GM19240 (cell line): ENCODE results near the gene PSMC1.

Experiments
- DNase-seq: peaks from one replicate; pipeline ENCODE4 v3.0.0; 2011; ENCODE audit warnings: low spot score; ENCODE audit not compliant: insufficient read length

The PSMC1 gene

DNA sequence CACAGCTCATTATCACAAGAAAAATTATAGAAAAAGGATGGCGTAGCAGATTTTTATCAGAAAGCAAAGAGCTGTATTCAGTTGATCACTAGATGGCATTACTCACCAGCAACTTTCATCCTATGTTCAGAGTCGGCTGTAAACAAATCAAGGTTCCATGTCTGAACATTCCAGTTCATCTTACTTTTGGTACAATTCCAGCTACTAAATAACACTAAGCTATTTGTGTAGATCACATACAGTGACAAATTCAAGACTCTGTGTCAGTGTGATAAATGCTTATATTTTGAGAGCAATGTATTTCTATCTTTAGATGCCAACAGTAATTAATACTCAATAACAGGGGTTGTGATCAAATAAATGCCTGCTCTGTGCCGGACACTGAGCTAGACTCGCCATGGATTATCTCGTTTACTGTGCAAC, 45.3 kb downstream of the PSMC1 start:
- no peak for DNase-seq

DNA sequence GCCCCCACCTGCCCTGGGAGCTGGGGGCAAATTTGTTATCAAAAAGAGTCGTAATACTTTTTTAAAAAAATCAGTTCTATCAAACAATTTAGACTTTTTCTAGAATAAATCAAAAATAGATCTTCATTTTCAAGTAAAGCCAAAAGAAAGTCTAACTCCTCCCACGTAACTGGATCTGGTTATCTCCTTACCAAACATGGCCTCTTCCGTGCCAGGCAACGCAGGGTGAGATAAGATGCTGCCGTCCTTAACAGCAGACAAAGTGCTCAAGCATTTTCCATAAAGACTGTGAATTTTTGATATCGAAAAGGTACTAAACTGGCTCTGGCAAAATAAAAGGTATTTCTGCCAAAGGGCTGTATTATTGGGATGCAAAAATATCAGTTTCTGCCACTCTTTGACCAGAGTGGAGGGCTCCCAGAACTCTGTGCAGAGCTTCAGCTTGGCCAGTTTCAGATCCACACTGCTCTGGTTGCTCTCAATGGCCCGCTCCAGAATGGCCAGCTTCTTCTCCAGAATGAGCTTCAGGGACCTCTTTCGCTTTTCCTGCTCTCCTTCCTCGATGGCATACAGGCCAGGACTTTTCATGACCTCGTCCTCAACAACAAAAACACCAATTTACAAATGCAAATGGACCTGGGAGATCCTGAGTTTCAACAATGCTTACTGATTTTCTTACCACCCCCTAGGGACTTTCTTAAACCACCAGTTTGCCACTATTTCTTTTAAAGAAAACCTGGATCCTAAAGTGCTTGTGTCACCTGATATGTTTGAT, 46.4 kb downstream of the PSMC1 start:
- no peak for DNase-seq

DNA sequence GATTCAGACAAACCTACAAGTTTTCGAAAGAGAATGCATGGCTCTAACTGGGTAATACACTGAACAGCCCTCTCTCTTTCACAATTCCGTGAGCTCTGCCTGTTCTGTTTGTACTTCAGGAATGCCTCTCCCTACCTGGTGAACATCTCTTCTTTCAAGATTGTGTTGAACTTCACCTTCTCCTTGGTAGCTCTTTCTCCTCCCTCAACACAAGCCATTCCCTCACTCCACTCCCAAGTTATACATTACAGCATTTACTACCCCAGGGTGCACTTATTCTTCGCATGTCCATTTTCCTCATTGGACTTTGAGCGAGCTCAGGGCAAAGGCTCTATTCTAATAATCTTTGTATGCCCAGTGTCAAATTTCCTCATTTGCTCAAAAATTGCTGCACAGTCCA, 47.1 kb downstream of the PSMC1 start:
- DNase-seq: no peak

DNA sequence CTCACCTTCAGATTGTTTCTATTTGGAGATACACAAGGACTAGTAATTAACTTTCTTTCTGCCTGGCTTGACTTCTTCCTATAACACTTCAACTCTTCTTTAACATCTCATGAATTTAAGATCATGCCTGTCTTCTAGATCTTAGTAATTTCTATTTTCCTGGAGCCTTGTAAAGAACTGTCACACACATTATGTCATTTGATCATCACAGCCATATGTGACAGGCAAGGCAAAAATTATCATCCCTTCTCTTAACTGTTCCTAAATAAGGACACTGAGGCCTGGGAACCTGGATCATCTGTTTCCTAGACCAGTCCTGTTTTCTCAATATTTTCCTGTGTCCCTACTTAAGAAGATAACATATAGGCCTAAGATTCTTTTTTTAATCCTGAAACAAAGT, 48.1 kb downstream of the PSMC1 start:
- DNase-seq: no peak

DNA sequence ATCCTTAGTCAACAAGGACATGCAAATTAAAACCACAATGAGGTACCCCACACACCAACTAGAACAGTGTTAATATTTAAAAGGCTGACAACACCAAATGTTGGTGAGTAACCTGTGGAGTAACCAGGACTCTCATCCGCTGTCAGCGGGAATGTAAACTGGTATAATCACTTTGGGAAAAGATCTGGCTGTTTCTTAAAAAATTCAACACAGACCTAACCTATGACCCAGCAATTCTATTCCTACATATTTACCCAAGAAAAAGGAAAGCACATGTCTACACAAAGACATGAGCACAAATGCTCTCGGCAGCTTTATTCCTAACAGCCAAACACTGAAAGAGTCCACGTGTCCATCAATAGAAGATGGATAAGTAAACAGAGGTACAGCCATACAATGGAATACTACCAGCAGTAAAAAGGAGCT, 48.8 kb downstream of the PSMC1 start:
- no peak for DNase-seq

DNA sequence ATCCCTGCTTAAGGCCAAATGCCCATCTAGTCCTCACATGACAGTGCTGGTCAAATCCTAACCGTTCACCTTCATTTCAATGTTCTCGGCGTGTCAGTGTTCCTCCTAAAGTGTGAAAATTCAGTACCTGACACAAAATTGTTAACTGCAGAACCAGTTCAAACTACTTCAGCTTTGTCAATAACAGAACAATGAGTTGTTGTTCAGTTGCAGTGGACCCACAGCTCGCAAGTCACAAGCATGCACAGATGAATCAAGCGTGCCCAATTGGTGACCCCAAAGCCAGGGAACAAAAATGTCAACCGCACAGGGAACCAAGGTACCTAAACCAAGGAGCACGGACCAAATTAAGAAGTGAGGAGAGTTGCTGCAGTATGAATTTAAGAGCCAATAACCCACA, 52.2 kb downstream of the PSMC1 start:
- DNase-seq: no peak

DNA sequence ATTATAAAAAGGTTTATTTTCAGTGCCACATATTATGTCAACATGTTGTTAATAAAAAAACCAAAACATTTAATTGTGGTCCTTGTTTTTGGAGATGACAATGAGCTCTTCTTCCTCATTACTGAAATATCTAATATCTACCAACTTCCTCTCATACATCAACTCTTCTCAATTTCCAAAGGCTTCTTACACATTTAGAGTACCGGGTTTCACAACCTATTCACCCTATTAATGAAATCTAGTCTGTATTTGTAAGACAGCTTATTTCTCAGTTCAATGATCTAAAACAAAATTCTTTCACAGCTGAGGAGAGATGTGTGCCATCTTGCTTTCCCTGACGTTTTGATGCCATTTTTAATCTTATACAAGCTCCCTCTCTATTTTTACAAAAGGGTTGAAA, 60.9 kb downstream of the PSMC1 start:
- no peak for DNase-seq

DNA sequence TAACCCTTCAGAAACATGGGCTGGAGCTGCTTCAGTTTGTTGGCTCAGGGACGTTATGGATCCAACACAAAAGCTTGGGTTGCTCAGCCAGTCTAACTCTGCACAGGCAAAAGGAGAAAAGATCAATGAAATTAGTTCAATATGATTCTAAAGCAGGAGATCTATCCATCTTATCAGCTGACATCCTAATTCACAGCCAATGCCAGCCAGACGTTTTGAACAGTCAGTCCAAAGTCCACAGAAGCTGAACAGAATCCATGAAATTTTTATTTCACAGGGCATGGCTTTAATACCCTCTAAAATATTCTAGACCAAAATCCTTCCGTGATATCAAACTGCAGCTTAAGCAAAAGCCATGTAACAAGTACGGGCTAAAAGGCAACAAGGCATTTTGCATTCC, 61.7 kb downstream of the PSMC1 start:
- no peak for DNase-seq

DNA sequence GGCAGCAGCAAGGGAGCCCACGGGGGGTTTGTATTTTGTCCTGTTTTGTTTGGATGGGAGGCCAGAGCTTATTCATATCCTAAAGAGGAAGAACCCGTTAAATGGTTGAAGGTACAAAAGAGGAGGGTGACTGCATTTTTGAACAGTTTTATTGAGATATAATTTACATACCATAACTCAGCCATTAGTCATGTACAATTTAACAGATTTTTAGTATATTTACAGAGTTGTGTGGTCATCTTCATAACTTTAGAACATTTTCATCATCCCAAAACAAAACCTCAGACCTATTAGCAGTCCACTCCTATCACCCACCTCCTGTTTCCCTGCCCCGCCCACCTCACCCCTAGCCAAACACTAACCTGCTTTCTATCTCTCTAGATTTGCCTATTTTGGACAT, 62.8 kb downstream of the PSMC1 start:
- no peak for DNase-seq

DNA sequence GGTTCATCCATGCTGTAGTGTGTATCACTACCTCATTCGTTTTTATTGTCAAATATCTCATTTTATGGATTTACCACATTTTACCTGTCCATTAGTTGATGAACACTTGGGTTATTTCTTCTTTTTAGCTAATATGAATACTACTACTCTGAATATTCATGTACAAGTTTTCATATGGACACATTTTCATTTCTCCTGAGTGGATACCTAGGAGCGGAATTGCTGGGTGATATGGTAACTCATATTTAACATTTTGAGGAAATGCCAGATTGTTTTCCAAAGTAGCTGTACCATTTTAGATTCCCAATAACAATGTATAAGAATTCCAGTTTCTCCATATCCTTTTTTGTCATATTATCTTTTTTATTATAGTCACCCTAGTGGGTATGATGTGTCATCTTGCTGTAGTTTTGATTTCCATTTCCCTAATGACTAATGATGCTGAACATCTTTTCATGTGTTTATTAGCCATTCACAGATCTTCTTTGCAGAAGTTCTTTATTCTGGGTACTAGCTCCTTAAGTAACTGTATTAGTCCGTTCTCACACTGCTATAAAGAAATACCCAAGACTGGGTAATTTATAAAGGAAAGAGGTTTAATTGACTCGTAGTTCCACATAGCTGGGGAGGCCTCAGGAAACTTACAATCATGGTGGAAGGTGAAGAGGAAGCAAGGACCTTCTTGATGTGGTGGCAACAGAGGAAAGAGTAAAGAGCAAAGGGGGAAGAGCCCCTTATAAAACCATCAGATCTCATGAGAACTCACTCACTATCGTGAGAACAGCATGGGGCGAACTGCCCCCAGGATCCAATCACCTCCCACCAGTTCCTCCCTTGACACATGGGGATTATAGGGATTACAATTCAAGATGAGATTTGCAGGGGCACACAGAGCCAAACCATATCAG, 63.5 kb downstream of the PSMC1 start:
- DNase-seq: no peak

DNA sequence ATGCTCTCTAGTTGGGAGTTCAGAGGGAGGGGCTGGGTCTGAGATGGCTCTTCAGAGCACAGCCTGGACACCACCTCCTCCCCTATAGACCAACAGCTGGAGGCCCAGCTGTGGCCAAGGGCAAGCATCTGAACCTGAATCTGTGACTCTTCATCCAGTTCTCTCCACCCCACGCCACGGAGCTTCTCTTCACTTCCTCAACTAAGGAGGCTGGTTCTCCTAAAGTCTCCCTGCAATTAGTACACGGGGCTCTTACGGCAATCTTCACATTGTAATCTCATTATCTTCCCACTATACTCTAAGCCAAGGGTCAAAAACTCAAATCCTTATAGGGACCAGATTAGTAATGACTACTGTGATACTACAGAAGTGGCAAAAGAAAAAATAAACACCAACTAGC, 65.5 kb downstream of the PSMC1 start:
- DNase-seq: no peak
